ENCODE results near the gene LORICRIN. TPM values are rescaled to one million over a fixed set of nuclear protein-coding genes. Genes with fewer than 3 reads are reported as not detected.

LORICRIN gene
- polyA plus RNA-seq, 1 donor, result not detected

- no peak for DNase-seq (ENCODE audit: low read depth)
Observed at GRCh38 chr1:153248176-153248879, 11.2 kb upstream of the LORICRIN start.

GRCh38 chr1:153250166-153250565 is 9.3 kb upstream of the LORICRIN start:
- peak; percentile 51 for DNase-seq (ENCODE audit: low read depth)

GRCh38 chr1:153251087-153251486 is 8.4 kb upstream of the LORICRIN start:
- DNase-seq (ENCODE audit: low read depth), result no peak

- no peak for DNase-seq (ENCODE audit: low read depth)
Observed at GRCh38 chr1:153251562-153251961, 7.9 kb upstream of the LORICRIN start.

GRCh38 chr1:153251988-153252387 is 7.5 kb upstream of the LORICRIN start:
- DNase-seq (ENCODE audit: low read depth), result no peak

- no peak for DNase-seq (ENCODE audit: low read depth)
Observed at GRCh38 chr1:153253076-153253475, 6.4 kb upstream of the LORICRIN start.

GRCh38 chr1:153253693-153254092 is 5.8 kb upstream of the LORICRIN start:
- DNase-seq (ENCODE audit: low read depth), result no peak

- DNase-seq (ENCODE audit: low read depth), result no peak
Observed at GRCh38 chr1:153260585-153261280, 1.2 kb downstream of the LORICRIN start.

- DNase-seq (ENCODE audit: low read depth), result no peak
Observed at GRCh38 chr1:153261281-153262069, 2.0 kb downstream of the LORICRIN start.

GRCh38 chr1:153262070-153262366 is 2.5 kb downstream of the LORICRIN start:
- DNase-seq (ENCODE audit: low read depth), result no peak

- no peak for DNase-seq (ENCODE audit: low read depth)
Observed at GRCh38 chr1:153262462-153263157, 3.1 kb downstream of the LORICRIN start.

GRCh38 chr1:153265457-153265856 is 6.0 kb downstream of the LORICRIN start:
- DNase-seq (ENCODE audit: low read depth), result no peak

GRCh38 chr1:153271711-153272110 is 12.2 kb downstream of the LORICRIN start:
- no peak for DNase-seq (ENCODE audit: low read depth)

GRCh38 chr1:153272186-153272585 is 12.7 kb downstream of the LORICRIN start:
- no peak for DNase-seq (ENCODE audit: low read depth)

- no peak for DNase-seq (ENCODE audit: low read depth)
Observed at GRCh38 chr1:153277852-153278251, 18.4 kb downstream of the LORICRIN start.

GRCh38 chr1:153288634-153289275 is 29.3 kb downstream of the LORICRIN start:
- no peak for DNase-seq (ENCODE audit: low read depth)

- DNase-seq (ENCODE audit: low read depth), result no peak
Observed at GRCh38 chr1:153291514-153291913, 32.0 kb downstream of the LORICRIN start.

GRCh38 chr1:153292185-153292584 is 32.7 kb downstream of the LORICRIN start:
- DNase-seq (ENCODE audit: low read depth), result no peak

- no peak for DNase-seq (ENCODE audit: low read depth)
Observed at GRCh38 chr1:153292740-153293479, 33.4 kb downstream of the LORICRIN start.

GRCh38 chr1:153293480-153293775 is 33.9 kb downstream of the LORICRIN start:
- DNase-seq (ENCODE audit: low read depth), result no peak

- no peak for DNase-seq (ENCODE audit: low read depth)
Observed at GRCh38 chr1:153293851-153294250, 34.4 kb downstream of the LORICRIN start.

All from forelimb muscle (tissue), 1 donor.